Stimulated activated naive CD8-positive, alpha-beta T cell treated with anti-CD3 and anti-CD28 coated beads, Interleukin-15, amount 100 ng/mL, for 72 hours (primary cell): ENCODE data around the gene NUDT4.

Experiments
- ATAC-seq: fragments of 150-1000 bp; cut with Tn5 transposase; 2 replicates; pipeline ENCODE4 v1.10.0; 2021; ENCODE audit warnings: mild to moderate bottlenecking, moderate library complexity
- DNase-seq, 2 donors: peaks; one replicate each; pipeline ENCODE4 v3.0.0; 2021 to 2022
- H3K27ac Mint-ChIP-seq, 2 donors: one replicate each; pipeline ENCODE4 v1.8.0; 2022; ENCODE audit warnings: mild to moderate bottlenecking in 2 of 2, mixed read lengths in 2 of 2, moderate library complexity in 2 of 2
- H3K27me3 Mint-ChIP-seq: one replicate; pipeline ENCODE4 v1.8.0; 2022; ENCODE audit warnings: mixed read lengths
- H3K4me1 Mint-ChIP-seq: one replicate; pipeline ENCODE4 v1.8.0; 2022; ENCODE audit warnings: mild to moderate bottlenecking, mixed read lengths
- H3K4me3 Mint-ChIP-seq, 2 donors: one replicate each; pipeline ENCODE4 v1.8.0; 2022; ENCODE audit warnings: mild to moderate bottlenecking in 2 of 2, mixed read lengths in 2 of 2, moderate library complexity in 1 of 2
- H3K9me3 Mint-ChIP-seq, 2 donors: one replicate each; pipeline ENCODE4 v1.8.0; 2022; ENCODE audit warnings: mixed read lengths in 2 of 2

Gene NUDT4

GRCh38 chr12:93377252-93378195 lies at the start of gene NUDT4:
NUDT4 (plus strand) TSS chr12:93377925; CDS start chr12:93378323, 398 bp downstream.
- H3K27ac Mint-ChIP-seq = peak within 1 kb of the TSS; percentile 98 to 99
- DNase-seq = peak; percentile 96
- peak within 1 kb of the TSS; percentile 97 to 98 for H3K4me3 Mint-ChIP-seq
- H3K27me3 Mint-ChIP-seq = no peaks in the 10 kb centered on the region
- peak; percentile 90 for ATAC-seq
- peaks cover 41% of the 10 kb centered on the region for H3K4me1 Mint-ChIP-seq
- no peaks in the 10 kb centered on the region for H3K9me3 Mint-ChIP-seq

- ATAC-seq (no peak), DNase-seq (no peak)
- H3K4me1 Mint-ChIP-seq = no peaks in the 10 kb centered on the region
- no peak overlapping the region for H3K4me3 Mint-ChIP-seq
- H3K27me3 Mint-ChIP-seq = no peaks in the 10 kb centered on the region
- peak overlapping the region in 1 of 2 donors; percentile 89 for H3K27ac Mint-ChIP-seq
- H3K9me3 Mint-ChIP-seq = no peaks in the 10 kb centered on the region
These were observed 44.7 kb upstream of the NUDT4 start for GRCh38 chr12:93333054-93333453.

GRCh38 chr12:93333828-93334227 lies 43.9 kb upstream of the NUDT4 start:
- no peaks in the 10 kb centered on the region for H3K4me1 Mint-ChIP-seq
- no peaks in the 10 kb centered on the region for H3K27me3 Mint-ChIP-seq
- DNase-seq (no peak), ATAC-seq (no peak)
- no peak overlapping the region for H3K27ac Mint-ChIP-seq
- H3K4me3 Mint-ChIP-seq = no peak overlapping the region
- H3K9me3 Mint-ChIP-seq = no peaks in the 10 kb centered on the region

- Mint-ChIP-seq H3K4me3 (no peak overlapping the region), H3K27ac (peak overlapping the region in 1 of 2 donors; percentile 54), H3K27me3 (no peaks in the 10 kb centered on the region), H3K9me3 (no peaks in the 10 kb centered on the region), H3K4me1 (no peaks in the 10 kb centered on the region)
- ATAC-seq (no peak), DNase-seq (no peak)
These were observed 42.0 kb upstream of the NUDT4 start for GRCh38 chr12:93335603-93336162.

- Mint-ChIP-seq H3K27ac (no peak overlapping the region), H3K4me1 (no peaks in the 10 kb centered on the region)
These were observed 41.4 kb upstream of the NUDT4 start for GRCh38 chr12:93336291-93336741.

GRCh38 chr12:93338598-93338997 lies 39.1 kb upstream of the NUDT4 start:
- Mint-ChIP-seq H3K4me1 (no peaks in the 10 kb centered on the region), H3K9me3 (no peaks in the 10 kb centered on the region), H3K4me3 (no peak overlapping the region), H3K27me3 (no peaks in the 10 kb centered on the region), H3K27ac (no peak overlapping the region)
- ATAC-seq = no peak
- DNase-seq = no peak

More at GRCh38 chr12:93336291-93336741, 41.4 kb upstream of the NUDT4 start:
- ATAC-seq = no peak
- DNase-seq = no peak
- Mint-ChIP-seq H3K27me3 (no peaks in the 10 kb centered on the region), H3K4me3 (no peak overlapping the region), H3K9me3 (no peaks in the 10 kb centered on the region)

GRCh38 chr12:93339695-93340094 lies 38.0 kb upstream of the NUDT4 start:
- no peak overlapping the region for H3K4me3 Mint-ChIP-seq
- DNase-seq (no peak), ATAC-seq (no peak)
- H3K27me3 Mint-ChIP-seq = no peaks in the 10 kb centered on the region
- no peak overlapping the region for H3K27ac Mint-ChIP-seq
- H3K9me3 Mint-ChIP-seq = no peaks in the 10 kb centered on the region
- H3K4me1 Mint-ChIP-seq = no peaks in the 10 kb centered on the region

GRCh38 chr12:93341409-93342049 lies 36.2 kb upstream of the NUDT4 start:
- no peaks in the 10 kb centered on the region for H3K27me3 Mint-ChIP-seq
- no peak for ATAC-seq
- no peaks in the 10 kb centered on the region for H3K4me1 Mint-ChIP-seq
- H3K27ac Mint-ChIP-seq = no peak overlapping the region
- DNase-seq = no peak
- H3K9me3 Mint-ChIP-seq = no peaks in the 10 kb centered on the region
- no peak overlapping the region for H3K4me3 Mint-ChIP-seq

GRCh38 chr12:93347054-93347785 lies 30.5 kb upstream of the NUDT4 start:
- Mint-ChIP-seq H3K4me3 (no peak overlapping the region), H3K9me3 (no peaks in the 10 kb centered on the region)

GRCh38 chr12:93348575-93349435 lies 28.9 kb upstream of the NUDT4 start:
- Mint-ChIP-seq H3K4me3 (no peak overlapping the region), H3K4me1 (no peaks in the 10 kb centered on the region), H3K27me3 (no peaks in the 10 kb centered on the region), H3K9me3 (no peaks in the 10 kb centered on the region), H3K27ac (no peak overlapping the region)
- ATAC-seq = no peak
- DNase-seq = no peak

More at GRCh38 chr12:93347054-93347785, 30.5 kb upstream of the NUDT4 start:
- ATAC-seq (no peak), DNase-seq (no peak)
- no peak overlapping the region for H3K27ac Mint-ChIP-seq
- no peaks in the 10 kb centered on the region for H3K27me3 Mint-ChIP-seq
- H3K4me1 Mint-ChIP-seq = no peaks in the 10 kb centered on the region

- Mint-ChIP-seq H3K27me3 (no peaks in the 10 kb centered on the region), H3K27ac (peak overlapping the region in 1 of 2 donors; percentile 19), H3K9me3 (no peaks in the 10 kb centered on the region), H3K4me3 (no peak overlapping the region), H3K4me1 (no peaks in the 10 kb centered on the region)
- DNase-seq (no peak), ATAC-seq (no peak)
These were observed 26.0 kb upstream of the NUDT4 start for GRCh38 chr12:93351726-93352125.

- H3K27ac Mint-ChIP-seq = no peak overlapping the region
- H3K4me3 Mint-ChIP-seq = no peak overlapping the region
- no peaks in the 10 kb centered on the region for H3K27me3 Mint-ChIP-seq
- H3K9me3 Mint-ChIP-seq = no peaks in the 10 kb centered on the region
- no peak for ATAC-seq
- H3K4me1 Mint-ChIP-seq = no peaks in the 10 kb centered on the region
- DNase-seq = no peak
These were observed 25.4 kb upstream of the NUDT4 start for GRCh38 chr12:93352321-93352720.

- no peaks in the 10 kb centered on the region for H3K9me3 Mint-ChIP-seq
- no peaks in the 10 kb centered on the region for H3K27me3 Mint-ChIP-seq
- no peak for ATAC-seq
- DNase-seq = no peak
- H3K4me1 Mint-ChIP-seq = peaks cover 5% of the 10 kb centered on the region
- H3K27ac Mint-ChIP-seq = no peak overlapping the region
- H3K4me3 Mint-ChIP-seq = no peak overlapping the region
These were observed 21.5 kb upstream of the NUDT4 start for GRCh38 chr12:93356214-93356613.

- ATAC-seq (no peak), DNase-seq (no peak)
- H3K27ac Mint-ChIP-seq = no peak overlapping the region
- H3K27me3 Mint-ChIP-seq = no peaks in the 10 kb centered on the region
- no peaks in the 10 kb centered on the region for H3K9me3 Mint-ChIP-seq
- peaks cover 6% of the 10 kb centered on the region for H3K4me1 Mint-ChIP-seq
- H3K4me3 Mint-ChIP-seq = no peak overlapping the region
These were observed 19.7 kb upstream of the NUDT4 start for GRCh38 chr12:93358058-93358457.
